GM21423 (cell line): ENCODE results near the gene C3orf85.

Source experiments
- ATAC-seq: cut with Tn5 transposase; IDR thresholded peaks from one replicate; pipeline ENCODE4 v1.9.1; 2021; ENCODE audit warnings: mild to moderate bottlenecking, moderate library complexity; ENCODE audit not compliant: unreplicated experiment

C3orf85 gene

GRCh38 chr3:109149078-109149477 lies 12.6 kb downstream of the C3orf85 start:
- ATAC-seq = no peak

DNA sequence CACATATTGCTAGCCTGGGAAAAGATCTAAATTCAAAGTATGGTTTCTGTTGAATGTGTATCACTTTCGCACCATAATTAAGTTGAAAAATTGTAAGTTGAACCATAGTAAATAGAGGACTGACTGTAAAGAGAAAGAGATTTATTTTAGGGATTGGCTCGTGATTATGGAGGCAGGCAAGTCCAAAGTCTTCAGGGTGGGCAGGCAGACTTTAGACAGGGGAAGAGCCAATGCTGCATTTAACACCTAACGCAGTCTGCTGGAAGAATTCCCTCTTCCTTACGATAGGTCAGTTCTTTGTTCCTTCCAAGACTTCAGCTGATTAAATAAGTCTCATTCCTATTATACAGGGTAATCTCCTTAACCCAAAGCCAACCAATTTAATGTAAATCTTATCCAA lies 15.8 kb downstream of the C3orf85 start:
- ATAC-seq = no peak

DNA sequence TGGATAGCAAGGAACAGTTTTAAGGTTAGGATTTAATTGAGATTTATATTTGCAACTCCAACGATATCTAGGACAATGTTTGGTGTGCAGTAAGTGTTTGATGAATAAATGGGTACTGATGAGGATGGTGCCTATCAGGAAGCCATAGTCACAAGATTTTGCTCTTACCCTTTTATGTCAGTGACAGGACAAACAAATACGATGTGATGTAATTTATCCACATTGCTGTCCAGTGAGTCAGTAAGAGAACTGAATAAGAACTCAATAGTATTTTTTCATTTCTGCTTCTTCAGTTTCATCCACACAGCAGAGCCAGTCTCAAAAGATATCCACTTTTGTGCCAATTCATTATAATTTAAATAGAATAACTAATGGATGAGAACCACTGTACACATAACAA lies 18.5 kb downstream of the C3orf85 start:
- ATAC-seq = no peak

- no peak for ATAC-seq
Observed at GRCh38 chr3:109155828-109156227, 19.3 kb downstream of the C3orf85 start.

GRCh38 chr3:109161487-109162123 lies 25.1 kb downstream of the C3orf85 start:
- no peak for ATAC-seq

DNA sequence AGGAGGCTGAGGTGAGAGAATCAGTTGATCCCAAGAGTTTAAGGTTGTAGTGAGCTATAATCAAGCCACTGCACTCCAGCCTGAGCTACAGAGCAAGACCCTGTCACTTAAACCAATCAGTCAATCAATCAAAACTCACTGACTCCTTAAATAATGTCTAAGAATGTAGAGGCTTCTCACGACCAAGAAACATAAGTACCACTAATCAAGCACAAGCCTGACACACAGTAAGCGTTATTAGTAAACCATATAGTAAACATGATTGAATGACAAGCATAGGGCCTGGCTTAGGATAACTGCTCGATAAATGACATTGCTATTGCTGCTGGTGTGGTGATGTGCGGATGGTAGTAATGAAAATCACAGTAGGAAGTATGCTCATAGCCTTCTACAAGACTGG lies 29.4 kb downstream of the C3orf85 start:
- no peak for ATAC-seq

DNA sequence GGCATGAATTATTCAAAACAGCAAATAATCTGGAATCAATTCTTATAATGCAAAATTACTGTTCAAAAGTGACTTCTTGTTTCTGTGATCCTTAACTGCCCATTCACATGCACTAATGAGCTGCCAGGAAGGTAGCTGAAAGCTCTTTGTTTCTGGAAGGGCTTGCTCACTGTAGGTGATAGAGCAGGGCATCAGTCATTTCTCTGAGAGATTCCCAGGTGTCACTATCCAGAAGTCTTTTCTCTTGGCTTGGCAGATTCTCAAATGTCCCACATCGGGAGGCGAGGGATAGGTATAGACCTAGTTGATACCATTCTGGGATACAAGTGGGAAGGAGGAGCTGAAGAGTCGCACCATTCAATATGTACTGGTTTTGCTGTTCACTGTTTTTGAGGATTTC lies 35.0 kb downstream of the C3orf85 start:
- no peak for ATAC-seq

- ATAC-seq = no peak
Observed at GRCh38 chr3:109175411-109175810, 38.9 kb downstream of the C3orf85 start.

DNA sequence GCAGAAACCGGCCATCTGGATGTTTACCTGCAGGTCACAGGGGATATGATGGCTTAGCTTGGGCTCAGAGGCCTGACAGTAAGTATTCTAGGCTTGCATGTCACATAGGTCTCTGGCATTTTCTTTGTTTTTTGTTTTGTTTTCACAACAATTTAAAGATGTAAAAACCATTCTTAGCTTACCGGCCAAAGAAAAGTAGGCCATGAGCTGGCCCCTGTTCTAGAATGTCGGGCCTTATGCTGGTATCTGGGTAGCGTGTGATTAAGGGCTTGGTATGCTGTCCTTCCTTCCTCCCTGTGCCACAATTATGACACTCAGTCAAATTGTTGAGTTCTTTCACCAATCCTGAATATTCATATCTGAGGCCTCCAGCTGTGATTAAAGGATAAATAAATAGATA lies 40.2 kb downstream of the C3orf85 start:
- ATAC-seq = no peak

DNA sequence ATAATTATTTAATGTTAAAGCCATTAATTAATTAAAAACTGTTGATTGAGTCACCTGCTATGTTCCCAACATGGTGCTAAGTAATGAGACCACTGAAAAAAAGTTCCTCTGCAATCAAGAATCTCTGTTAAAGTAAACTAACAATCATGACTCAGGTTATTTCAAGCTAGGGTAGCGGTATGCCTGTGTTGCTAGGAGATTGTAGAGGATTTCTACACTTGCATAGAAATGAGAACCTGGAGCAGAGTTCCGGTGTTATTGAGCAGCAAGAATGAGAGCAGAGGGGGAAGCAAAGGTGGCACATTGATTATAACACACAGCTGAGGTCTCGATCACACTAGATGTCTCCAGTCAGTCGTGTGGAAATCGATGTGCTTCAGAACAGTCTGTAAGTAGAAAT lies 41.4 kb downstream of the C3orf85 start:
- ATAC-seq = no peak

GRCh38 chr3:109178708-109179107 lies 42.2 kb downstream of the C3orf85 start:
- ATAC-seq = no peak

- ATAC-seq = no peak
Observed at GRCh38 chr3:109184726-109185125, 48.2 kb downstream of the C3orf85 start.

DNA sequence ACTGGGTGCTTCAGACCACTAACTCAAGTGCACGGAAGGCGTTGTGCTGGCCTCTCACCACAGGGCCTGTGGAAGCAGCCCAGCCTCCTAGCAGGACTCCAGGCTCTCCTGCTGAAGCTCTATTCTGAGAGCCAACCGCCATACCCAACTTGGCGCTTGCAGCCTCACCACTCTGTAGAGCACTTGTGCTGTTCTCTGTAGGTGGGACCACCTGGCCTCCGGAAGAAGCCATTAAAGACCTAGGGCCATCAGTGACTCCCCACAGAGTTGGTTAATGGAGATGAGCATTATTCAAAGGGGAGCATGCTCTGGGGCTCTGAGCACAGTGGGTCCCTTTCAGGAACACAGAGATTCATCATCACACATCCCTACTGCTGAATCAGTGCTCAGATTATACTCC lies 50.9 kb downstream of the C3orf85 start:
- no peak for ATAC-seq

DNA sequence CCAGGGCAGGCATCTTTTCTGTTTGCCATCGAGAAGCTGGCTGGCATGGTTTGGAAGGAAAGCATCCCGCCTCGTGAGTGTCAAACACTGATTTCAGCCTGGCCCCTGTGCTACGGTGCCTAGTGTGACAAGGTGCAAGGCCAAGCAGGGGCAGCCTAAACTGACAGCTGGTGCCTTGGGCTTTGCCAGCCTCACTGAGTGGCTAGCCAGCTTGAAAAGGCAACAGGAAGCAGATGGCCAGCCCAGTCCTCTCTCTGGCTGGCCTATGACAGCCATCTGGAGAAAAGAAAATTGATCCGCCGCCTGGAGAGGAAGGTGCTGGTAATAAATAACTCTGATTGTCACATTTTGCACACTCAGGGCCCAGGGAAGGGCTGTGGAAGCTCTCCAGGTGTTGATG lies 52.2 kb downstream of the C3orf85 start:
- no peak for ATAC-seq

GRCh38 chr3:109191421-109191820 lies 54.9 kb downstream of the C3orf85 start:
- no peak for ATAC-seq

GRCh38 chr3:109195815-109196214 lies 59.3 kb downstream of the C3orf85 start:
- ATAC-seq = no peak
